ENCODE measurements around the gene RDH14. TPM values are rescaled to one million over a fixed set of nuclear protein-coding genes. Genes with fewer than 3 reads are reported as not detected.

RDH14 gene
- total and polyA plus RNA-seq, 10 donors, result 14.2 to 26.0 (median 19.1) TPM

DNA sequence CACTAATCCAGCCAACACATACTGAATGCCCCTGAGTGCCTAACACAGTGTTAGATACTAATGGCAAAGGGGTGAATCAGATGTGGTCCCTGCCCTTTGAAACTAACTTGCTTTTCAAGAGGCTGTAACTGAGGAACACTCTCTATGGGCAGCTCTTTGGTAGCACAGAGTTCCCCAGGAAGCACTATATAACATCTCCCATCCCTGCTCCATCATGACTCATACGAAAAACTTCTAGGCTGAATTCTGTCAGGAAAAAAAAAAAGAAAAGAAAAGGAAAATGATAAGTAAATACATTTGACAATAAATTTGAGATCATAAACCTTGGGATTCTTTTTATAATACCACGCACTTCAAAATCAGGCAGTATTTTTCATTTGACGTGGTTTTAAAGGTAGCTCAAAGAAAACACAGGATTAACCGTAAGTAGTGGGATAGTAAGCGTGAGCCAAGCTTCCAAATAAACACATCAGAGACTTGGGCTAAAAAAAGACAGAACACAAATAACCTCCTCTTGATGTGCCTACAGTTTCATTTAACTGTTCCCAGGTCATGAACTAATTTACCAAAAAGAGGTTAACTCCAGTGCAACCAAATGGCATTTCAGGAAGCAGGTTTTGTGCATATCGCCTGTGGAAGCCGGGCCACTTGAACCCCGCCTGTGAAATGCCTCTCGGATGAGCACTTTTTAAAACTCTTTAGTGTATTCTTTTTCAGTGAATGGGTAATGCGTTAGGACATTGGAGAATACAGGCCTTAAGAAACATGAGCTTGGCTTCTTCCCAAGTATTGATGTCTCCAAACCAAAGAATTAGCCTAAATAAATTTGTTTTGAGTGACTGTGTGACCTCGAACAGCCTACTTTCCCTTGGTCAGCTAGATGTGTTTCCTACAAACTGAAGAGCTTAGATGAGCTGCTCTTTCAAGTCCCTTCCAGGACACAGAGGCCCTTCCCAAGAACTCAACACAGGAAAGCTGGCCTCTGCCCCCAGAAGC is 42.0 kb downstream of the RDH14 start:
- WGBS, 5 donors, result 72 to 85% (median 78%) methylated on average over 11 of the region's 11 CpGs
- Histone ChIP-seq H3K4me1 (peaks cover 0 to 3% (median 0%) of the 10 kb centered on the region in 6 donors), H3K27ac (no peak overlapping the region), H3K4me3 (no peak overlapping the region), H3K36me3 (no peaks in the 10 kb centered on the region), H3K27me3 (replicated peaks in 1 of 7) (peaks cover 0 to 49% (median 0%) of the 10 kb centered on the region in 7 donors), H3K9me3 (no peaks in the 10 kb centered on the region)
- intact Hi-C loops (cut with DNase I; ENCODE audit: low total_unique reads), result loop anchor here (10.0 kb wide), 1 partner anchor 846 kb away; no protein-coding TSS in a partner anchor
- DNase-seq, result no peak
- TF ChIP-seq, protein P1, sequence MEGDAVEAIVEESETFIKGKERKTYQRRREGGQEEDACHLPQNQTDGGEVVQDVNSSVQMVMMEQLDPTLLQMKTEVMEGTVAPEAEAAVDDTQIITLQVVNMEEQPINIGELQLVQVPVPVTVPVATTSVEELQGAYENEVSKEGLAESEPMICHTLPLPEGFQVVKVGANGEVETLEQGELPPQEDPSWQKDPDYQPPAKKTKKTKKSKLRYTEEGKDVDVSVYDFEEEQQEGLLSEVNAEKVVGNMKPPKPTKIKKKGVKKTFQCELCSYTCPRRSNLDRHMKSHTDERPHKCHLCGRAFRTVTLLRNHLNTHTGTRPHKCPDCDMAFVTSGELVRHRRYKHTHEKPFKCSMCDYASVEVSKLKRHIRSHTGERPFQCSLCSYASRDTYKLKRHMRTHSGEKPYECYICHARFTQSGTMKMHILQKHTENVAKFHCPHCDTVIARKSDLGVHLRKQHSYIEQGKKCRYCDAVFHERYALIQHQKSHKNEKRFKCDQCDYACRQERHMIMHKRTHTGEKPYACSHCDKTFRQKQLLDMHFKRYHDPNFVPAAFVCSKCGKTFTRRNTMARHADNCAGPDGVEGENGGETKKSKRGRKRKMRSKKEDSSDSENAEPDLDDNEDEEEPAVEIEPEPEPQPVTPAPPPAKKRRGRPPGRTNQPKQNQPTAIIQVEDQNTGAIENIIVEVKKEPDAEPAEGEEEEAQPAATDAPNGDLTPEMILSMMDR (IDR thresholded peaks at IDR 0.05 in 8 of 11, conservative IDR thresholded peaks at IDR 0.05 in 3 of 11), result no peak
- TF ChIP-seq POLR2AphosphoS5 (IDR thresholded peaks at IDR 0.05) (no peak), POLR2A (IDR thresholded peaks at IDR 0.05) (no peak)

DNA sequence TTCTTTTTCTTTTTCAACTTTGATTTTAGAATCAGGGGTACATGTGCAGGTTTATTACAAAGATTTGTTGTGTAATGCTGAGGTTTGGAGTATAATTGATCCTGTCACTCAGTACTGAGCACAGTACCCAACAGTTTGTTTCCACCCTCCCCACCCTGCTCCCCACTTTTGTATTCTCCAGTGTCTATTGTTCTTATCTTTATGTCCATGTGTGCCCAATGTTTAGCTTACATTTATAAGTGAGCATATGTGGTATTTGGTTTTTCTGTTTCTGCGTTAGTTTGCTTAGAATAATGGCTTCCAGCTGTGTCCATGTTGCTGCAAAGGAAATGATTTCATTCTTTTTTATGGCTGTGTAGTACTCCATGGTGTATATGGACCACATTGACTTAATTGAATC is 43.1 kb downstream of the RDH14 start:
- Histone ChIP-seq H3K9me3 (no peaks in the 10 kb centered on the region), H3K4me3 (no peak overlapping the region), H3K36me3 (no peaks in the 10 kb centered on the region), H3K27ac (no peak overlapping the region), H3K4me1 (peaks cover 0 to 3% (median 0%) of the 10 kb centered on the region in 6 donors), H3K27me3 (replicated peaks in 1 of 7) (peaks cover 0 to 50% (median 0%) of the 10 kb centered on the region in 7 donors)
- DNase-seq, result no peak
- WGBS, 5 donors, result 55 to 89% (median 74%) methylated on average over 1 of the region's 1 CpG
- TF ChIP-seq, protein P1 (IDR thresholded peaks at IDR 0.05 in 8 of 11, conservative IDR thresholded peaks at IDR 0.05 in 3 of 11), result no peak
- intact Hi-C loops (cut with DNase I; ENCODE audit: low total_unique reads), result loop anchor here (10.0 kb wide), 1 partner anchor 847 kb away; no protein-coding TSS in a partner anchor

DNA sequence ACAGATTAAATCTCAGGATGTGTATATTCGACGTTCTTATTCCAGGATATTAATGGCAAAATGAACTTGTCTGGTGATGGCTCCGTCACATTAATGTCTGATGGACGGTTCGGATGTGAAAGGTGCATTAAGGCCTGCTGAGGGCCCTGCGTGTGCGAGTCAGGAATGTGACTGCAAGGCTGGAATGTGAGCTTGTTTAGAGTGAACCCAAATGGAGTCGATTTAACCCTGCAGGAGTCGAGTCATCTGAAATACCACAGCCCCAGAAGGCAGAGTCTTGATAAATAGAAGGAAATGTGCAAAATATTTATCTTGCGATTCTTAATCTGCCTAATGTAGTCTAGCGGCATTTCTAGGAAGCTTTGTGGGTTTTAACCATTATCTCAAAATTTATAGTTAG is 44.3 kb downstream of the RDH14 start:
- DNase-seq, result no peak
- H3K9me3 ChIP-seq, result no peaks in the 10 kb centered on the region
- intact Hi-C loops (cut with DNase I; ENCODE audit: low total_unique reads), result loop anchor here (10.0 kb wide), 1 partner anchor 849 kb away; no protein-coding TSS in a partner anchor
- no peak overlapping the region for H3K27ac ChIP-seq
- H3K4me1 ChIP-seq, result peaks cover 0 to 3% (median 0%) of the 10 kb centered on the region in 6 donors
- H3K27me3 ChIP-seq (replicated peaks in 1 of 7), result peaks cover 0 to 60% (median 0%) of the 10 kb centered on the region in 7 donors
- no peak for TF ChIP-seq POLR2A (IDR thresholded peaks at IDR 0.05)
- WGBS, 5 donors, result 59 to 63% (median 60%) methylated on average over 11 of the region's 11 CpGs
- no peak overlapping the region for H3K4me3 ChIP-seq
- no peaks in the 10 kb centered on the region for H3K36me3 ChIP-seq

DNA sequence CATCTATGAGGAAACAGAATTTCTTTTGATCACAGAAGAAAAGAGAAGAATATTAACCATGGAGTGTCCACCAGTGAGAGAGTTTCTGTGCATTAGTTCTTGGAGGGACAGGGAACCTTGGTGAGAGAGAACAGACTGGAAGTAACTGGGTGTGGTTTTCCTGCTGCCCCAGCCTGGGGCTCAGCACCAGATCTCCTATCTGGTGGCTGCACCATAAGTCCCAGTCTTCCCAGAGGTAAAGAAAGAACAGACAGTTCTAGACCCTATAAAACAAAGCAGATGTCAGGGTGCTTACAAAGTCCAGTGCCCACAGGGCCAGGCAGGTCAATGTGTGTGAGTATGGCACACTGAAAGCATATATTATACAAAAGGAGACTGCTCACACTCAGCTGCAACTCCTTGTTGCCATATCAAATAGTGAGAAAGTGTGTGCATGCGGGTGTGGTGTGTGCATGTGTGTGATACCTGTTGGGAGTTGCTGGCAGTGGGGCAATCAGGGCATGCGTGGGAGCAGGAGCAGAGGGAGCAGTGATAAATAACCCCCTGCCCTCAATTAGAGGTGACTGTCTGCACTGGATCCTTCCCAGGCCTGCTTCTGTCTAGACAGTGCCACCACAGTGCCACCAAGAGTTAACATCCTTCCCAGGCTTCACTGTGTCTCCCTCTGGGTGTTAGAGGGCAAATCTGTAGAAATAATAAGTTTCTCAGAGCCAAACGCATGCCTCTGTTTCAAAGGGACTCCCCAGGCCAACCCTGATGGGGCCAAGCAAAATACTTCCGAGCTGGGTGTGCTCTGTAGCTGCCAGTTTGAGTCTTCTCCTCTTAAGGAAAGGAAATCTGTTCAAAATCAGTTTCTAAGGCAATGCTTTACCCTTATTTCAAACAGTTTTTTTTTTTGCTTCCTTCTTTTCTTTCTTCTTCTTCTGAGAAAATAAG is 45.7 kb downstream of the RDH14 start:
- no peak for TF ChIP-seq POLR2A (IDR thresholded peaks at IDR 0.05)
- no peak for TF ChIP-seq POLR2AphosphoS5 (IDR thresholded peaks at IDR 0.05)
- TF ChIP-seq, protein P1 (IDR thresholded peaks at IDR 0.05 in 8 of 11, conservative IDR thresholded peaks at IDR 0.05 in 3 of 11), result no peak
- WGBS, 5 donors, result 66 to 74% (median 70%) methylated on average over 4 of the region's 4 CpGs
- Histone ChIP-seq H3K4me3 (no peak overlapping the region), H3K4me1 (peaks cover 0 to 3% (median 0%) of the 10 kb centered on the region in 6 donors), H3K9me3 (no peaks in the 10 kb centered on the region), H3K36me3 (no peaks in the 10 kb centered on the region), H3K27me3 (replicated peaks in 1 of 7) (peaks cover 0 to 53% (median 0%) of the 10 kb centered on the region in 7 donors), H3K27ac (no peak overlapping the region)
- intact Hi-C loops (cut with DNase I; ENCODE audit: low total_unique reads), result loop anchor here (10.0 kb wide), 1 partner anchor 850 kb away; no protein-coding TSS in a partner anchor
- no peak for DNase-seq
